ENCODE measurements around the gene MIEF2. TPM values are rescaled to one million over a fixed set of nuclear protein-coding genes. Genes with fewer than 3 reads are reported as not detected.

MIEF2 gene
- total RNA-seq, 1 experiment from 2014 or later = 11.2 TPM

- intact Hi-C loops (cut with micrococcal nuclease; ENCODE audit: unreplicated experiment) (no loop called here), in situ Hi-C loops (cut with HindIII; ENCODE audit: low pct_unique_long_range_greater_than_20kb, low sequenced_read_pairs) (no loop called here)
- no peaks in the 10 kb centered on the region; the same call in 1 of the 2 replicates for H3K36me3 ChIP-seq (ENCODE audit: control insufficient read depth, insufficient read depth, low read length)
- no peaks in the 10 kb centered on the region for H3K9me3 ChIP-seq (ENCODE audit: control insufficient read depth, insufficient read depth, low read depth, low read length)
- CTCF ChIA-PET = no interaction called here
- H3K27ac ChIP-seq (ENCODE audit: low read length) = no peak overlapping the region
- peak; percentile 7; the same call in 1 of the 2 replicates for ATAC-seq
- TF ChIP-seq CTCF (IDR thresholded peaks at IDR 0.05) = no peak
- no peak for TF ChIP-seq POLR2AphosphoS5 (IDR thresholded peaks at IDR 0.05; ENCODE audit: low read depth, low read length)
- TF ChIP-seq TCF7L2 (IDR thresholded peaks at IDR 0.05; ENCODE audit: low read depth, low read length) = no peak
- POLR2A ChIA-PET = interaction anchor here (1.0 kb wide), 1 partner anchor 9 kb away, joined by 3 read pairs; no protein-coding TSS in a partner anchor
- no peaks in the 10 kb centered on the region for H3K27me3 ChIP-seq (ENCODE audit: control insufficient read depth, insufficient read depth, low read length)
- no peaks in the 10 kb centered on the region for H3K4me1 ChIP-seq (ENCODE audit: control insufficient read depth, insufficient read depth, low read length)
- no peak for DNase-seq (ENCODE audit: low read depth, low spot score)
- H3K4me3 ChIP-seq (ENCODE audit: low read depth in 2 of 2, low read length in 2 of 2) = no peak overlapping the region
- BruUV-seq (replicated peaks) = no TSS peak
Measured at GRCh38 chr17:18247613-18248001, 12.9 kb upstream of the MIEF2 start.

GRCh38 chr17:18248300-18248731 is 12.1 kb upstream of the MIEF2 start:
- POLR2A ChIA-PET = no interaction called here
- BruUV-seq (replicated peaks) = no TSS peak
- intact Hi-C loops (cut with micrococcal nuclease; ENCODE audit: unreplicated experiment) = no loop called here

More at GRCh38 chr17:18248300-18248731, 12.1 kb upstream of the MIEF2 start:
- in situ Hi-C loops (cut with HindIII; ENCODE audit: low pct_unique_long_range_greater_than_20kb, low sequenced_read_pairs) = no loop called here
- H3K4me3 ChIP-seq (ENCODE audit: low read depth in 2 of 2, low read length in 2 of 2) = no peak overlapping the region
- H3K4me1 ChIP-seq (ENCODE audit: control insufficient read depth, insufficient read depth, low read length) = no peaks in the 10 kb centered on the region
- no peaks in the 10 kb centered on the region for H3K27me3 ChIP-seq (ENCODE audit: control insufficient read depth, insufficient read depth, low read length)
- H3K27ac ChIP-seq (ENCODE audit: low read length) = no peak overlapping the region
- TF ChIP-seq SIN3A (IDR thresholded peaks at IDR 0.05; ENCODE audit: borderline replicate concordance, insufficient read depth, low read depth, low read length) (no peak), REST (IDR thresholded peaks at IDR 0.05; ENCODE audit: insufficient read depth in 1 of 2, low read depth in 2 of 2, low read length in 1 of 2) (no peak), CTCF (IDR thresholded peaks at IDR 0.05) (peak; percentile 85), TCF7L2 (IDR thresholded peaks at IDR 0.05; ENCODE audit: low read depth, low read length) (no peak)
- ATAC-seq = peak; percentile 74; the same call in 1 of the 2 replicates
- H3K36me3 ChIP-seq (ENCODE audit: control insufficient read depth, insufficient read depth, low read length) = no peaks in the 10 kb centered on the region; the same call in 1 of the 2 replicates
- CTCF ChIA-PET = no interaction called here
- no peak for DNase-seq (ENCODE audit: low read depth, low spot score)
- H3K9me3 ChIP-seq (ENCODE audit: control insufficient read depth, insufficient read depth, low read depth, low read length) = no peaks in the 10 kb centered on the region

All from Panc1 (cell line).